IPS DF 6.9 (cell line): ENCODE results near the gene CAMTA1.

Experiments
- DNase-seq: peaks from one replicate; pipeline ENCODE4 v3.0.0-alpha.2; 2013; ENCODE audit warnings: low read depth, low spot score
- H3K27ac ChIP-seq: one replicate; pipeline ENCODE4 v1.5.1; 2013; ENCODE audit warnings: low read length, control low read depth
- H3K27me3 ChIP-seq: 2 replicates; pipeline ENCODE4 v1.6.1; 2013; ENCODE audit warnings: mild to moderate bottlenecking, low read length; ENCODE audit not compliant: control insufficient read depth, insufficient read depth
- H3K36me3 ChIP-seq: 2 replicates; pipeline ENCODE4 v1.6.1; 2013; ENCODE audit warnings: low read length; ENCODE audit not compliant: control insufficient read depth, insufficient read depth
- H3K4me1 ChIP-seq: 2 replicates; pipeline ENCODE4 v1.6.1; 2013; ENCODE audit warnings: low read length; ENCODE audit not compliant: control insufficient read depth, insufficient read depth
- H3K4me3 ChIP-seq: 2 replicates; pipeline ENCODE4 v1.5.1; 2013; ENCODE audit warnings: mild to moderate bottlenecking, low read length
- H3K9me3 ChIP-seq: 2 replicates; pipeline ENCODE4 v1.6.1; 2013; ENCODE audit warnings: low read length, inconsistent platforms; ENCODE audit not compliant: control insufficient read depth, insufficient read depth
- WGBS: extraction: QIAGEN DNeasy Blood & Tissue Kit; methylation state at CpG from one replicate; pipeline ENCODE4 v1.1.7; 2013; ENCODE audit warnings: mixed read lengths, missing lambda C conversion rate; ENCODE audit not compliant: insufficient read length, insufficient coverage; 5-methylcytosine and 5-hydroxymethylcytosine counted together

CAMTA1 gene

DNA sequence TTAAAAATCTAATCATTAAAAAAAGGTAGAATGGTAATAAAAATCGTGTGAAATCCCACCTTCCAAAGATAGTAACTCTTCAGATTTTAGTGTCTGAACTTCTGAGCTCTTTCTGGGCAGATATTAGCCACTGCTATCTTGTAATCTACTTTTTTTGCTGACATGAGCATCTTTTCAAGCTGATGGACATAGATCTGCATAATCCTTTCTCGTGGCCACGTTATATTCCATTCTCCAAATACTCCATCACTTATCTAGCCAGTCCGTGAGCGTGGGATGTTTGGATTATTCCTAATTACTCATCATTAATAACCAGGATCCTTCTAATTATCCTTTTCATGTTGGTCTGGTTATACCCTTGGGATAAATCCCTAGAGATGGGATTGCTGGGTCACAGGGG lies 731.7 kb downstream of the CAMTA1 start:
- no peaks in the 10 kb centered on the region for H3K27me3 ChIP-seq
- H3K4me3 ChIP-seq: no peak overlapping the region
- no peak for DNase-seq
- no peaks in the 10 kb centered on the region for H3K36me3 ChIP-seq
- H3K9me3 ChIP-seq: no peaks in the 10 kb centered on the region
- no peak overlapping the region for H3K27ac ChIP-seq
- WGBS: no CpG with 5 or more reads among the region's 5 CpGs
- no peaks in the 10 kb centered on the region; the same call in 1 of the 2 replicates for H3K4me1 ChIP-seq

DNA sequence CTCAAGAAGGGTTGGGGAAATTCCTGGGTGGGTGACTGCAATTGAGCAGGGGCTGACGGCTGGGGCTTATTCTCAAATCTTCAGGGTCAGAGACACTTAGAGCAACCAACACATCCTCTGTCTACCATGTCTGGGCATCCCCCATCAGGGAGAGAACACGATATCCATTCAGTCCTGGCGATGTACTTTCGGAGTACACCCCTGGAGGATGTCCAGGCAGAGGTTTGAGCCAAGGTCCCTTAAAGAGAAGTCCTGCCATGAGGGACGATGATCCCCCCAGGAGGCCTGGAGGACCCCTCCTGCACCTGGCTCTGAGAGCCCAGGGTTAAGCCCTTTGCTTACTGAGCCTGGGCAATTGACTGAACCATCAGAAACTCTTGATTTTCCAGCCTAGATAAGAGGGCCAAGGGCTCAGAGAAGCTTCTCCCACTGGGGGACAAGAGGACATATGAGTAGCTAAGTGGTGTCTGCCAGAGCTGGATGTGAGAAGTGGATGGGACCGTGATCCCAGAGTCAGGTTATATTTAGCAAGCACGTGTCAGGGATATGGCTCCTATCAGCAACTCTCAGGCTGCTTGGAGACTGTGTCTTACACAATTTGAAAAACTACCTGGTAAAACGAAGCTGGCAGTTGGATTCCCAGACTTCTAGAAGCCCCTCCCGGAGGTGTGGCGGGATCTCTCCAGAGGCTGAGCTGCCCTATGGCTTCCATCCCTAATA lies 732.5 kb downstream of the CAMTA1 start:
- Histone ChIP-seq H3K4me1 (no peaks in the 10 kb centered on the region; the same call in 1 of the 2 replicates), H3K27ac (no peak overlapping the region), H3K27me3 (no peaks in the 10 kb centered on the region), H3K4me3 (no peak overlapping the region), H3K36me3 (no peaks in the 10 kb centered on the region), H3K9me3 (no peaks in the 10 kb centered on the region)
- no peak for DNase-seq
- no CpG with 5 or more reads among the region's 10 CpGs for WGBS

DNA sequence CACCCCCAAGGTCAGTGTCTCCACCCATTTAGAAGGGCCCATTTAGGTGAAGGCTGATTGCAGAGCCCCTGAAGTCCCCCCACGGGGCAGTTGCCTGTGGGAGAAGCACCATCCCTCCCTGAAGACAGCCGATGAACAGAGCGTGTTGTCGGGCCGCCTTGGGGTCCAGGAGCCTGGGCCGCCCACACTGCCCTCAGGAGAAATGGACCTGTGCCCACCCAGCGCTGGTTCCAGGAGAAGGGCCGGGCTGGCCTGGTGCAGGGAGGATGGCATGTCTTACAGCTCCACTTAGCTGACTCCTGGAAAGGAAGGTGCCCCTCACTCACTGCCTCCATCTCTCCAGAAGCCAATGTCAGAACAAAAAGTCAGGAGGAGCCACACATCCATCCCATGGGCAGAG lies 733.2 kb downstream of the CAMTA1 start:
- Histone ChIP-seq H3K9me3 (no peaks in the 10 kb centered on the region), H3K4me1 (no peaks in the 10 kb centered on the region; the same call in 1 of the 2 replicates), H3K27ac (no peak overlapping the region), H3K4me3 (no peak overlapping the region), H3K27me3 (no peaks in the 10 kb centered on the region), H3K36me3 (no peaks in the 10 kb centered on the region)
- no peak for DNase-seq
- no CpG with 5 or more reads among the region's 8 CpGs for WGBS

DNA sequence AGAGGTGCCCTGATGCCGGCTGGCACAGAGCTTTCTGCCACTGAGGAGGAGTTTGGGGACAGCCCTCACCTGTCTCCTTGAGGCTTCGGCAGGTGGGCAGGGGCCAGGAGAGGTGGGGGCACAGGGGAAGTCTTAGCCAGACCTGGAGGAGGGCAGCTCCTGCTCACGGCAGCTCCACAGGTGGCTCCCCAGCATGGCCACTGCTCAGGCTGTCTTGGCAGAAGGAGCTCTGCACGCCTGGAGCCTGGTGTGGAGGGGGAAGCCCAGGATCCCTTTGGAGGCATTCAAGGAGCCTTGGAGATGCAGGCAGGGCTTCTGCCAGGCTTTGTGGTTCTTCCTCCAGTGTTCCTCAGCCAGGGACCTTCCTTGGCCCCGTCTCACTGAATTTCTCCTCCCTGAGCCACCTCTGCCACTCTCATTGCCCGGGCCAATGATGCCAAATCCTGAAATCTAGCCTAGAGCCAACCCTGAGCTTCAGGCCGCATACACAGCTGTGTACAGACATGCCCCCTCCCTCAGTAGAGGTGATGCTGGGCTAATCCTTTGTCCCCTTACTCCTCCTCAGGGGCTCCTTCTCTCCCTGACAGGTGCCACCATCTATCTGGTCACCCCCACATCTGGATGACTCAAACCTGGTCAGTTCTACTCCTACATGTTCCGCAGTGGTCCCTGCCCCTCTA lies 734.1 kb downstream of the CAMTA1 start:
- no peak overlapping the region for H3K27ac ChIP-seq
- no peaks in the 10 kb centered on the region for H3K9me3 ChIP-seq
- no CpG with 5 or more reads among the region's 8 CpGs for WGBS
- H3K4me1 ChIP-seq: no peaks in the 10 kb centered on the region; the same call in 1 of the 2 replicates
- no peak for DNase-seq
- H3K27me3 ChIP-seq: no peaks in the 10 kb centered on the region
- H3K4me3 ChIP-seq: no peak overlapping the region
- no peaks in the 10 kb centered on the region for H3K36me3 ChIP-seq

DNA sequence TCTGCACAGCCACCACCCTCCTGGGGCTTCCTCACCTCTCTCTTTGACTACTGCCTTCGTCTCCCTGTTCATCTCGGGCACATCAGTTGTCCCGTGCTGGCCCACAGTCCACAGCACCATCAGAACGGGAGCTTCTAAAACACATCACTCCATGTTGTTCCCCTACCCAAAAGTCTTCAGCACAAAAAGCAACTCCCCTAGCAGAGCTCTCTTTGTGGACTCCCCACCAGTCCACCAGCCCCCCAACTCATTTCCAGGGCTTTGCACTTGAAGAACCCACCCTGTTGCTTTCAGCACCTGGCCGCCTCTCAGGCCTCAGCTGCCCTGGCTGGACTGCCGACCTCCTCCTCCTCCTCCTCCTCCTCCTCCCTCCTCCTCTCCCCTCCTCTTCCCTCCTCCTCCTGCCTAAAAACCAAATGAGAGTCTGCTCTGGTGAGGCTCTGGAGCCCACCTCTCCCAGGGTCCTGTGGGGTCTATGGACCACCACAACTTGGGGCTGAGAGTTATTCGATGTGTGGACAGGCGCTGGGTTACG lies 734.7 kb downstream of the CAMTA1 start:
- no CpG with 5 or more reads among the region's 9 CpGs for WGBS
- no peak overlapping the region for H3K27ac ChIP-seq
- no peaks in the 10 kb centered on the region; the same call in 1 of the 2 replicates for H3K4me1 ChIP-seq
- H3K4me3 ChIP-seq: no peak overlapping the region
- no peak for DNase-seq
- H3K27me3 ChIP-seq: no peaks in the 10 kb centered on the region
- no peaks in the 10 kb centered on the region for H3K9me3 ChIP-seq
- H3K36me3 ChIP-seq: no peaks in the 10 kb centered on the region

DNA sequence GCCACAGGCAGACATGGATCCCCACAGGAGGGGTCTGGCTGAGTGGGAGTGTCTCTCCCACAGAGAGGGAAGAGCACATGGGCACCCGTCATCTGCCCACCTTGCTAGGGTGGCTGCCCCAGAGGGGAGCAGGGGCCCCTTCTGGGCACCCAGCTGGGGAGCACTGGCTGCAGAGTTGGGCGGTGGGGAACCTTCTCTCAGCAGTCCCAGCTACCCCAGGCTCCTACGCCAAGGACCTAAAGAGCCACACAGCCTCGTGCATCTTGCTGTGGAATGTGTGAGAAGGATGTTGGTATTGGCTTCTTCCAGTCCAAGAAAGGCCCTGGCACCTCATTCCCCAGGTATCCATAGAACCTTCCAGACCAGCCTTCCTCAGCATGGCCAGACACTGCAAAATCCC lies 735.2 kb downstream of the CAMTA1 start:
- no peaks in the 10 kb centered on the region for H3K36me3 ChIP-seq
- no peaks in the 10 kb centered on the region for H3K27me3 ChIP-seq
- DNase-seq: no peak
- H3K9me3 ChIP-seq: no peaks in the 10 kb centered on the region
- H3K27ac ChIP-seq: no peak overlapping the region
- H3K4me1 ChIP-seq: no peaks in the 10 kb centered on the region; the same call in 1 of the 2 replicates
- H3K4me3 ChIP-seq: no peak overlapping the region
- no CpG with 5 or more reads among the region's 4 CpGs for WGBS

DNA sequence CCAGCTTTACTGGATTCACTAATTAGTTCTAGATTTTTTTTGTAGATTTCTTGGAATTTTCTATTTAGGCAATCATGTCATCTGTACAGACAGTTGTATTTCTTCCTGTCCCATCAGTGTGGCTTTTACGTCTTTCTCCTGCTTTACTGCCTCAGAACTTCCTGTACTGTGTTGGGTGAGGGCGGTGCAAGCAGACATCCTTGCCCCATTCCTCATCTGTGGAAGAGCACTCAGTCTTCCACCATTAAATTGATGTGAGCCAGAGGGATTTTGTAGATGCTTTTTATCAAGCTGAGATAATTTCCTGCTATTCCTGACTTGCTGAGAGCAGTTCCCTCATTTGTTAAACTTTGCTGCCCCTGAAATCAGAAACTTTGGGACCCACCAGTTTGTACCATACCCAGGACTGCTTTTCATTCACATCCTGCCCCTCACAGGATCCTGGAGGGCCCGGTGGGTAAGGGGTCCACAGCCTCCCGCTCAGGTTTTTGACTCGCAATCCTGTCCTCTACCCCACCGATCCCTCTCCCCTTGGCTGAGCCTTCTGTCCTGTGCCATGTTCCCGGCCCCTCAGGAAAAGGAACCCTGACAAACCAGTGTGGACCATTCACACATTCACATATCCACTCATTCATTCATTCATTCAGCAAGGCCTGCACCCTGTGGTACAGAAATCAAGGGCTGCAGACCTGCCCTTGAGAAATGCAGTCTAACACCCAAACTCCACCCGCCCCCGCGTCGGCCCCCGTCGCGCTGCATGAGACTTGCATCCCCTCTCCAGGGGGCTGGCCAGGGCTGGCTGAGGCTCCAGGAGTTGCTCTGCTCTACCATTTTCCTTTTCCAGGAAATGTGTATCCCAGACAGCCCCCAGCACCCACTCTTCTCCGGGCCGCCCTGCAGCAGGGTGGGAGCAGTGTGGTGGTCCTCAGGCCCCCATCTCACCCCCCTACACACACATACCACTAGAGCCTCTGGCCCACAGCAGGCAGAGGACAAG lies 739.4 kb downstream of the CAMTA1 start:
- no peak overlapping the region for H3K27ac ChIP-seq
- no CpG with 5 or more reads among the region's 16 CpGs for WGBS
- no peaks in the 10 kb centered on the region for H3K36me3 ChIP-seq
- H3K27me3 ChIP-seq: no peaks in the 10 kb centered on the region
- H3K4me1 ChIP-seq: no peaks in the 10 kb centered on the region
- H3K9me3 ChIP-seq: no peaks in the 10 kb centered on the region
- no peak overlapping the region for H3K4me3 ChIP-seq
- DNase-seq: no peak

DNA sequence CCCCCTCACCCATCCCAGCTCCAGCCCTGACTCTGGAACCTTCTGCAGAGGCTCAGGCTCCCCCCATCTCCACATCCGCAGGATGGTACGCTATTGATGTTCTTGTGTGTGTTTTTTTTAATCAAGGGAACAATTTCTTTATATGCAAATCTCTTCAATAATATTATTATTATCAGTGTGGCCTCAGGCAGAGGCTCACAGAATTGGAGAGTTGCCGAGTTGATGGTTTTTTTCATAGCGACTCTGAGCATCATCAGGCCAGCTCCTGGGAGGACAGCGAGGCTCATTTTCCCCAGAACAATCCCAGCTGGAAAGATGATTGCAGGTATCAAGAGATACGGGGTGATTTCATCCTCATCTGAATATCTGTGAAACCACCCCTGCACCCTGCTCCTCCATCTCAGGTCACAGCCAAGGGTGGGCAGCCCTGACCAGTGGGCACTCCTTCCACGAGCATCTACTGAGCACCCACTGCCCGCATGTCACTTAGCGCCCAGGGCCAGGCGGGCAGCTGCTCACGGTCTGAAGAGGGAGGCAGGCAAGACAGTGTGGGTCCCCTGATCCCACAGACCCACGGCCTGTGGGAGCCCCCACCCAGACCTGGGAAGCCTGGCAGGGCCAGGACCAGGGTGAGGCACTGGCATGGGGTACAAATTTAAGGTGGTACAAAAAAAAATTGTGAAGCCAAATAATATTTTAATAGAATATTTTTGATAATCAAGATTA lies 740.2 kb downstream of the CAMTA1 start:
- H3K9me3 ChIP-seq: no peaks in the 10 kb centered on the region
- no peak for DNase-seq
- no peaks in the 10 kb centered on the region for H3K4me1 ChIP-seq
- H3K27me3 ChIP-seq: no peaks in the 10 kb centered on the region
- no peak overlapping the region for H3K27ac ChIP-seq
- H3K36me3 ChIP-seq: no peaks in the 10 kb centered on the region
- H3K4me3 ChIP-seq: no peak overlapping the region
- no CpG with 5 or more reads among the region's 12 CpGs for WGBS

DNA sequence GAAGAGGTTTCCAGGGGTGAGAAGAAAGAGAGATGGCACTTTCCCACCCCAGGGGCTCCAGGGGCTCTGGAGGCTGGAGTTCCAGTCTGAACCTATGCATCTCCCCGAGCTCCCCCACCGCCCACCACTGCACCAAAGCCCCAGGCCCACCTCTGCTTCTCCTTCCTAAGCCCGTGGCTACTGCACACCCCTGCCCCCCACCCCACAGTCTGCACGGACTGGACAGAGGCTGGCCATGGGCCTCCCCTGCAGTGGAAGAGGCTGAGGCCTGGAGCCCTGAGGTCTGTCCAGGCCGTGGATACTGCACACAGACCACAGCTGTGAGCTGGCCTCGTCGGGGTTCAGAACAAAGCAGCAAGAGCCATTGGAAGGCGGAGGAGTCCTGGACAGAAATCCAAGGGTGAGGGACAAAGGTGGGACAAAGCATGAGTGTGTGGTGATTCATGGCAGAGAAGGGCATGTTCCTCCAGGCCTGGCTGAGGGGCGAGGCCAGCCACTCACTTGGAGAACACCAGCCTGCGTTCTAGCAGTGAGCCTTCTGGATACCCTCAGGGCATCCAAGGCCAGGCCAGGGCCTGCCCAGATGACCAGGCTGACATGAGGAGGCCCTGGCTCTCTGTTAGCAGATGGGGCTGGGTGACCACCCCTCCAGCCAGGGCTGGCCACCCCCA lies 741.1 kb downstream of the CAMTA1 start:
- H3K4me3 ChIP-seq: no peak overlapping the region
- peaks cover 2% of the 10 kb centered on the region; the same call in 1 of the 2 replicates for H3K4me1 ChIP-seq
- H3K9me3 ChIP-seq: no peaks in the 10 kb centered on the region
- no peak for DNase-seq
- no peaks in the 10 kb centered on the region for H3K27me3 ChIP-seq
- no CpG with 5 or more reads among the region's 10 CpGs for WGBS
- H3K36me3 ChIP-seq: no peaks in the 10 kb centered on the region
- H3K27ac ChIP-seq: no peak overlapping the region
